K562 treated with DMSO at 1 percent for 4 hours (cell line): Measurements from ENCODE around the gene PCDHA7. TPM values are rescaled to one million over a fixed set of nuclear protein-coding genes. Genes with fewer than 3 reads are reported as not detected.

Experiments used
- total RNA-seq: library from RNA; unstranded; fragments of 300-600 nt; gene quantifications from 2 replicates; pipeline ENCODE4 v1.2.3, GENCODE V29; 2022; ENCODE audit not compliant: insufficient read depth

Gene PCDHA7, protein sequence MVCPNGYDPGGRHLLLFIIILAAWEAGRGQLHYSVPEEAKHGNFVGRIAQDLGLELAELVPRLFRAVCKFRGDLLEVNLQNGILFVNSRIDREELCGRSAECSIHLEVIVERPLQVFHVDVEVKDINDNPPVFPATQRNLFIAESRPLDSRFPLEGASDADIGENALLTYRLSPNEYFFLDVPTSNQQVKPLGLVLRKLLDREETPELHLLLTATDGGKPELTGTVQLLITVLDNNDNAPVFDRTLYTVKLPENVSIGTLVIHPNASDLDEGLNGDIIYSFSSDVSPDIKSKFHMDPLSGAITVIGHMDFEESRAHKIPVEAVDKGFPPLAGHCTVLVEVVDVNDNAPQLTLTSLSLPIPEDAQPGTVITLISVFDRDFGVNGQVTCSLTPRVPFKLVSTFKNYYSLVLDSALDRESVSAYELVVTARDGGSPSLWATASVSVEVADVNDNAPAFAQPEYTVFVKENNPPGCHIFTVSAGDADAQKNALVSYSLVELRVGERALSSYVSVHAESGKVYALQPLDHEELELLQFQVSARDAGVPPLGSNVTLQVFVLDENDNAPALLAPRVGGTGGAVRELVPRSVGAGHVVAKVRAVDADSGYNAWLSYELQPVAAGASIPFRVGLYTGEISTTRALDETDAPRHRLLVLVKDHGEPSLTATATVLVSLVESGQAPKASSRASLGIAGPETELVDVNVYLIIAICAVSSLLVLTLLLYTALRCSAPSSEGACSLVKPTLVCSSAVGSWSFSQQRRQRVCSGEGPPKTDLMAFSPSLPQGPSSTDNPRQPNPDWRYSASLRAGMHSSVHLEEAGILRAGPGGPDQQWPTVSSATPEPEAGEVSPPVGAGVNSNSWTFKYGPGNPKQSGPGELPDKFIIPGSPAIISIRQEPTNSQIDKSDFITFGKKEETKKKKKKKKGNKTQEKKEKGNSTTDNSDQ
- not detected in 2 replicates for total RNA-seq

DNA sequence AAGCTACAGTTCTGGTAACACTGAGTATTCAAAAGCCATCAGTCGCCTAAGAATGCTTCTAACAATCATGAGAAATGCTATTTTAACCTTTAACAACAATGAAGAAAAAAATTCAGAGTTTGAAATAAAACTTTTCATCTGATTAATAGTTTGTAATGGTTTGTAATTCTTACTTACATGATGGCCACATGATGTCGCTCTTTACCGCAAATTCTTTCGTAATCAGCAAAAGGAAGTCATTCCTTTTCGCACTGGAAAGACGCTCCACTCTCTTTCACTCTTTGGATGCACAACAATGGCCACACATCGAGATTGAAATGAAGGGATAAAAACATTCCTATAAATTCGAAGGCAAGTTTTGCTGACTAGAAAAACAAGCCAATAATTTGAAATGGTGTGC is at the start of gene PCDHA7:
Gene PCDHA7, plus strand, starts transcription at position 277 of the 400 bp plus-strand sequence. Its CDS starts 115 bp downstream, at position 392.

DNA sequence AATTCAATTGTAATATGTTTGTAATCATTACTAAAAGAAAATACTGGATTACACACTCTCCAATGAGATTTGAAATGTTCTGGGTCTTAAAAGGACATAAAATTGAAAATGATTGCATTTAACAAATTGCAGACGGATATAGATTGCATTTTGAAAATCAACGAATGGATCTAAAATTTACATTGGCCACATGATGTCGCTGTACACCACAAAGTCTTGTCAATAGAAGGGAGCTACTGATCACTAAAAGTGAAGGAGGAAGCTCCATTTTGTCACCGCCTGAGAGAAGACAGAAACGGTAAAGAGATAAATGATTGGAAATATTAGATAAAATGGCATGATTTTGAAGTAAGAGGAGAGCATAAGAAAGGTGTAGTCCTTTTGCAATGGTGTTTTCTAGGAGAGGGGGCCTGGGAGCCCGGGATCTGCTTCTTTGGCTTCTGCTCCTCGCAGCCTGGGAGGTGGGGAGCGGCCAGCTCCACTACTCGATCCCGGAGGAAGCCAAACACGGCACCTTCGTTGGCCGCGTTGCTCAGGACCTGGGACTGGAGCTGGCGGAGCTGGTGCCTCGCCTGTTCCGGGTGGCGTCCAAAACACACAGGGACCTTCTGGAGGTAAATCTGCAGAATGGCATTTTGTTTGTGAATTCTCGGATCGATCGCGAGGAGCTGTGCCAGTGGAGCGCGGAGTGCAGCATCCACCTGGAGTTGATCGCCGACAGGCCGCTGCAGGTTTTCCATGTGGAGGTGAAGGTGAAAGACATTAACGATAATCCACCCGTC is 48.0 kb upstream of the PCDHA7 start, which contains the start of gene PCDHA1:
Gene PCDHA1, plus strand, starts transcription at position 236 of the 782 bp plus-strand sequence.

DNA sequence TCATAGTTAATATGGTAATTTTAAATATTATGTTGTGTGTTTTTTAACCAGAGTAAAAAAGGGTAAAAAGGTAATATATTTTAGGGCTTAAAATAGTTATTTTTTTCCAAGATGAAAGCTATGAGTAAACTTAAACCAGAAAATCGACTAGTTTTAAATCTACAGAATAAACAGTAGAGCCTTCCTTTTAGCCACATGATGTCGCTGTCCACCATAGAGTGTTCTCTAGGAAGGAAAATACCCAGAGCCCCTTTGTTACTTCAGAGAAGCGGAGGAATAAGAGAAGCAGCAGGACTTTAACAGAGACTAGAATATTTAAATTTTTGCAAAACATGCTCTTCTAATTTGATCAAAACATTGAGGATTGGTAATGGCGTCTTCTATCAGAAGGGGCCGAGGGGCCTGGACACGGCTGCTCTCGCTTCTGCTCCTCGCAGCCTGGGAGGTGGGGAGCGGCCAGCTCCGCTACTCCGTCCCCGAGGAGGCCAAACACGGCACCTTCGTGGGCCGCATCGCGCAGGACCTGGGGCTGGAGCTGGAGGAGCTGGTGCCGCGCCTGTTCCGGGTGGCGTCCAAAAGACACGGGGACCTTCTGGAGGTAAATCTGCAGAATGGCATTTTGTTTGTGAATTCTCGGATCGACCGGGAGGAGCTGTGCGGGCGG is 39.3 kb upstream of the PCDHA7 start, which contains the start of gene PCDHA2:
Gene PCDHA2, plus strand, starts transcription at position 258 of the 664 bp plus-strand sequence.

DNA sequence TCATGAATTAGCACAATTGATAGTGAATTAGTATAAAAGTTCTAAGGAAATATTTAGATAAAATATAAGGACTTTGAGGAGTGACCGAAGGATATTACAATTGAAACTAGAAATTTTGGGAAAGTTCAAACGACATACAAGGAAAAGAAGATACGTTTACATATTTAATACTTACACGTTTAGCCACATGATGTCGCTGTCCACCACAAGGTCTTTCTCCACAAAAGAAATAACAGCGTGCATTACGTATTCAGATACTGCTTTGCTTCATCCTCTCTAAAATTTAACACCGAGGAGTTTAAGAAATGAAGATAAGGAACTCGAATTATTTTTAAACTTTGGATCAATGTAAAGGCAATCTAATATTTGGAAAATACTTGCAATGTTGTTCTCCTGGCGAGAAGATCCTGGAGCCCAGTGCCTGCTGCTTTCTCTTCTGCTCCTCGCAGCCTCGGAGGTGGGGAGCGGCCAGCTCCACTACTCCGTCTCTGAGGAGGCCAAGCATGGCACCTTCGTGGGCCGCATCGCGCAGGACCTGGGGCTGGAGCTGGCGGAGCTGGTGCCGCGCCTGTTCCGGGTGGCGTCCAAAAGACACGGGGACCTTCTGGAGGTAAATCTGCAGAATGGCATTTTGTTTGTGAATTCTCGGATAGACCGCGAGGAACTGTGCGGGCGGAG is 33.1 kb upstream of the PCDHA7 start, which contains the start of gene PCDHA3:
Gene PCDHA3, plus strand, starts transcription at position 242 of the 678 bp plus-strand sequence.

DNA sequence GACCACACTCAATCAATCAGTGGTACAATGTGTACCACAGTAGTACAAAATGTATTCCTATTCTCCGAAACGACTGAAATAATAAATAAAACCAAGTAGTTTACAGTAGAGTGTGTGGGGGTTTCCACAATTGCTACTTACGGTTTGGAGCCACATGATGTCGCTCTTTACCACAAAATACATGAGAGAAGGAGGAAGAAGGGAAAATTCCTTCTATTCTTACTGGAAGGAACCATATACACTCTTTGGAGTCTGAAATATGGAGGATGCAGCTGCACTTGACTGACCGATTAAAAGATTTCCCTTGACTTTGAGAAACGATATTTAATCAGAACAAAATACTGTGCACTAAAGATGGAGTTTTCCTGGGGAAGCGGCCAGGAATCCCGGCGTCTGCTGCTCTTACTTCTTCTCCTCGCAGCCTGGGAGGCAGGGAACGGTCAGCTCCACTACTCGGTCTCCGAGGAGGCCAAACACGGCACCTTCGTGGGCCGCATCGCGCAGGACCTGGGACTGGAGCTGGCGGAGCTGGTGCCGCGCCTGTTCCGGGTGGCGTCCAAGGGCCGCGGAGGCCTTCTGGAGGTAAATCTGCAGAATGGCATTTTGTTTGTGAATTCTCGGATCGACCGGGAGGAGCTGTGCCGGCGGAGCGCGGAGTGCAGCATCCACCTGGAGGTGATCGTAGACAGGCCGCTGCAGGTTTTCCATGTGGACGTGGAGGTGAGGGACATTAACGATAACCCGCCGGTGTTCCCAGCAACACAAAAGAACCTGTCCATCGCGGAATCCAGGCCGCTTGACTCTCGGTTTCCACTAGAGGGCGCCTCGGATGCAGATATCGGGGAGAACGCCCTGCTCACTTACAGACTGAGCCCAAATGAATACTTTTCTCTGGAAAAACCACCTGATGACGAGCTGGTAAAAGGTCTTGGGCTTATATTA is 27.0 kb upstream of the PCDHA7 start, which contains the start of gene PCDHA4:
Gene PCDHA4, plus strand, starts transcription at position 235 of the 942 bp plus-strand sequence.

DNA sequence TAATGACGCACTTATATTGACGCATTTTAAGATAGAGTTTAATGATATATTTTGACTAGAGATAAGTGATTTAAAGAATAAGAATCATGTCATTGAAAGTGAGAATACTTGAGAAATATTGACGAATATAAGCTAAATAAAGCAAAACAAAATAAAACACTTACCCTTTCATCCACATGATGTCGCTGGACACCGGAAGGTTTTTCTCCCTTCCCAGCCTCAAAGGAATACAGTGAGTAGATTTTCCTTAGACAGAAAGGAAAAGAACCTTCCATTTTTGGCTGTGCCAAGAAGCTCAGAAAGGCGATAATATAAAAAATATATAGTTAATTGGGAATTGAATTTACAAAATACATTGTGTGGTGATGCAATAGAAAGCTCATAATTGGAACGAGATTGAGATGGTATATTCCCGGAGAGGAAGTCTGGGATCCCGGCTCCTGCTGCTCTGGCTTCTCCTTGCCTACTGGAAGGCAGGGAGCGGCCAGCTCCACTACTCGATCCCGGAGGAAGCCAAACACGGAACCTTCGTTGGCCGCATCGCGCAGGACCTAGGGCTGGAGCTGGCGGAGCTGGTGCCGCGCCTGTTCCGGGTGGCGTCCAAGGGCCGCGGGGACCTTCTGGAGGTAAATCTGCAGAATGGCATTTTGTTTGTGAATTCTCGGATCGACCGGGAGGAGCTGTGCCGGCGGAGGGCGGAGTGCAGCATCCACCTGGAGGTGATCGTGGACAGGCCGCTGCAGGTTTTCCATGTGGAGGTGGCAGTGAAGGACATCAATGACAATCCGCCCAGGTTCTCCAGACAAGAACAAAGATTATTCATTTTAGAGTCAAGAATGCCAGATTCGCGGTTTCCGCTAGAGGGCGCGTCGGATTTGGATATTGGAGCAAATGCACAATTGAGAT is 12.4 kb upstream of the PCDHA7 start, which contains the start of gene PCDHA5:
Gene PCDHA5, plus strand, starts transcription at position 239 of the 906 bp plus-strand sequence.

DNA sequence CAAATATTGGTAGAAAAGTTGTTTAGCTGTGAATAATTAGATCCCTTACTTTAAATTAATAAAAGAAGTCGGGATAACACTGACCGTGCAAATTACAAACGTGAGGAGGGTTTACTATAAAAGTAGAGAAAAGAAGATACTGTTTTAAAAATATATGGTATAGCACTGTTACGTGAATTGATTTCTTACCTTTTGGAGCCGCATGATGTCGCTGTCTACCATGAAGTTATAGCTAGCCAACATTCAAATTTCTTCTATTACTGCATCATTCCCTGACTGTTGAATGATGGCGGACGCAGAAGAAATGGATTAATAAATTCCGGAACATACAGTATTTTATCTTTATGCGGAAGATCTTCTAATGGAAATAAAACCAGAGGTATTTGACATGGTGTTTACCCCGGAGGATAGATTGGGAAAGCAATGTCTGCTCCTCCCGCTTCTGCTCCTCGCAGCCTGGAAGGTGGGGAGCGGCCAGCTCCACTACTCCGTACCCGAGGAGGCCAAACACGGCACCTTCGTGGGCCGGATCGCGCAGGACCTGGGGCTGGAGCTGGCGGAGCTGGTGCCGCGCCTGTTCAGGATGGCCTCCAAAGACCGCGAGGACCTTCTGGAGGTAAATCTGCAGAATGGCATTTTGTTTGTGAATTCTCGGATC is 6.2 kb upstream of the PCDHA7 start, which contains the start of gene PCDHA6:
Gene PCDHA6, plus strand, starts transcription at position 257 of the 658 bp plus-strand sequence. Its CDS starts 132 bp downstream, at position 389.

DNA sequence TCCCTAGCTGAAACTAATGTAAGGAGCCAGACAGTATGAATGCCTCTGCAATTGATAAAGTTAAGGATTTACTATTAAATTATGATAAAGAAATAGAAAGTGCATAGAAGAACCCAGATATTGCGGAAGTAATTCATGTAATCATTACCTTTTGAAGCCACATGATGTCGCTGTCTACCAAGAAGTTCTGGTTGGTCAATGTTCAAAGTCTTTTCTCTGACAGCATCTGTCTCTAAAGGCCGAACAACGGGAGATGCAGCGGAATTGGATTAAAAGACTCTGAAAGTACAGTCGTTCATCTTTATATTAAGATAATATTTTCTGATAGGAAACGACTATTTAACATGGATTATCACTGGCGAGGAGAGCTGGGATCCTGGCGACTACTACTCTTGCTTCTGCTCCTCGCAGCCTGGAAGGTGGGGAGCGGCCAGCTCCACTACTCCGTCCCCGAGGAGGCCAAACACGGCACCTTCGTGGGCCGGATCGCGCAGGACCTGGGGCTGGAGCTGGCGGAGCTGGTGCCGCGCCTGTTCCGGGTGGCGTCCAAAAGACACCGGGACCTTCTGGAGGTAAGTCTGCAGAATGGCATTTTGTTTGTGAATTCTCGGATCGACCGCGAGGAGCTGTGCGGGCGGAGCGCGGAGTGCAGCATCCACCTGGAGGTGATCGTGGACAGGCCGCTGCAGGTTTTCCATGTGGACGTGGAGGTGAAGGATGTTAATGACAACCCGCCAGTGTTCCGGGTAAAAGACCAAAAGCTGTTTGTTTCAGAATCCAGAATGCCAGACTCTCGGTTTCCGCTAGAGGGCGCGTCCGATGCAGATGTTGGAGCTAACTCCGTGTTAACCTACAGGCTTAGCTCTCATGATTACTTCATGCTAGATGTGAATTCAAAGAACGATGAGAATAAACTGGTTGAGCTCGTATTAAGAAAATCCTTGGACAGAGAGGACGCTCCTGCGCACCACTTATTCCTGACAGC is 7.2 kb downstream of the PCDHA7 start, which contains the start of gene PCDHA8:
Gene PCDHA8, plus strand, starts transcription at position 210 of the 985 bp plus-strand sequence. Its CDS starts 135 bp downstream, at position 345.

DNA sequence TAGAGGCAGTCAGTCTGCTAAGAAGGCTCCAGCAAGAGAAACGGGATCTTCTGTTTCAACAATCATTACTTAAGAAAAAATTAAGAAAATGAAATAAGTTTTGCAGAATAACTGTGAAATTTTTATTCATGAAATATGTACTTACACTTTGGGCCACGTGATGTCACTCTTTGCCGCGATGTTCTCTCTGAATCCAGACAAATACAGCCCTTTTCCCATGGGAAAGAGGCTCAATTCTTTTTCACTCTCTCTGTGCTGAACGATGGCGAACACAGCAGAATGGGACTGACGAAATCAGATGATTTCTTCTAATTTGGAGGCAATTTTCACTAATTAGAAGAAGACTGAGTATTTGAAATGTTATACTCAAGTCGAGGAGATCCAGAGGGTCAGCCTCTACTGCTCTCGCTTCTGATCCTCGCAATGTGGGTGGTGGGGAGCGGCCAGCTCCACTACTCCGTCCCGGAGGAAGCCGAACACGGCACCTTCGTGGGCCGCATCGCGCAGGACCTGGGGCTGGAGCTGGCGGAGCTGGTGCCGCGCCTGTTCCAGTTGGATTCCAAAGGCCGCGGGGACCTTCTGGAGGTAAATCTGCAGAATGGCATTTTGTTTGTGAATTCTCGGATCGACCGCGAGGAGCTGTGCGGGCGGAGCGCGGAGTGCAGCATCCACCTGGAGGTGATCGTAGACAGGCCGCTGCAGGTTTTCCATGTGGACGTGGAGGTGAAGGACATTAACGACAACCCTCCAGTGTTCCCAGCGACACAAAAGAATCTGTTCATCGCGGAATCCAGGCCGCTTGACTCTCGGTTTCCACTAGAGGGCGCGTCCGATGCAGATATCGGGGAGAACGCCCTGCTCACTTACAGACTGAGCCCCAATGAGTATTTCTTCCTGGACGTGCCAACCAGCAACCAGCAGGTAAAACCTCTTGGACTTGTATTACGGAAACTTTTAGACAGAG is 14.4 kb downstream of the PCDHA7 start, which contains the start of gene PCDHA9:
Gene PCDHA9, plus strand, starts transcription at position 244 of the 964 bp plus-strand sequence. Its CDS starts 114 bp downstream, at position 358.

DNA sequence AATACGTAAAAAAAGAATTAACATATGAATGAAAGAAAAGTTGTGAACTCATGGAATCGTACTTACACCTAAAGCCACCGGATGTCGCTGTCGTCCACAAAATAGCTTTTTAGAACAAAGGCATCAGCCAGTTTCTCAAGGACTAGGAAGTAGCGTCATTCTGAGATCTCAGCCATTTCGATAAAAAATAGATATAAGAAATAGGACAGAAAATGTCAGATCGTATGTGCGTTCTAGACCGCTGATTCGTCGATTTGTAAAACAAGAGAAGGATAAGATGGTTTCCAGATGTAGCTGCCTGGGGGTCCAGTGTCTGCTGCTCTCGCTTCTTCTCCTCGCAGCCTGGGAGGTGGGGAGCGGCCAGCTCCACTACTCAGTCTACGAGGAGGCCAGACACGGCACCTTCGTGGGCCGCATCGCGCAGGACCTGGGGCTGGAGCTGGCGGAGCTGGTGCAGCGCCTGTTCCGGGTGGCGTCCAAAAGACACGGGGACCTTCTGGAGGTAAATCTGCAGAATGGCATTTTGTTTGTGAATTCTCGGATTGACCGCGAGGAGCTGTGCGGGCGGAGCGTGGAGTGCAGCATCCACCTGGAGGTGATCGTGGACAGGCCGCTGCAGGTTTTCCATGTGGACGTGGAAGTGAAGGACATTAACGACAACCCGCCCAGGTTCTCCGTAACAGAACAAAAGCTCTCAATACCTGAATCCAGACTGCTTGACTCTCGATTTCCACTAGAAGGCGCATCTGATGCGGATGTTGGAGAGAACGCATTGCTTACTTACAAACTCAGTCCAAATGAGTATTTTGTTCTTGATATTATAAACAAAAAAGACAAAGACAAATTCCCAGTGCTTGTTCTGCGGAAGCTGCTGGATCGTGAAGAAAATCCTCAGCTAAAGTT is 22.0 kb downstream of the PCDHA7 start, which contains the start of gene PCDHA10:
Gene PCDHA10, plus strand, starts transcription at position 126 of the 903 bp plus-strand sequence. Its CDS starts 152 bp downstream, at position 278.

DNA sequence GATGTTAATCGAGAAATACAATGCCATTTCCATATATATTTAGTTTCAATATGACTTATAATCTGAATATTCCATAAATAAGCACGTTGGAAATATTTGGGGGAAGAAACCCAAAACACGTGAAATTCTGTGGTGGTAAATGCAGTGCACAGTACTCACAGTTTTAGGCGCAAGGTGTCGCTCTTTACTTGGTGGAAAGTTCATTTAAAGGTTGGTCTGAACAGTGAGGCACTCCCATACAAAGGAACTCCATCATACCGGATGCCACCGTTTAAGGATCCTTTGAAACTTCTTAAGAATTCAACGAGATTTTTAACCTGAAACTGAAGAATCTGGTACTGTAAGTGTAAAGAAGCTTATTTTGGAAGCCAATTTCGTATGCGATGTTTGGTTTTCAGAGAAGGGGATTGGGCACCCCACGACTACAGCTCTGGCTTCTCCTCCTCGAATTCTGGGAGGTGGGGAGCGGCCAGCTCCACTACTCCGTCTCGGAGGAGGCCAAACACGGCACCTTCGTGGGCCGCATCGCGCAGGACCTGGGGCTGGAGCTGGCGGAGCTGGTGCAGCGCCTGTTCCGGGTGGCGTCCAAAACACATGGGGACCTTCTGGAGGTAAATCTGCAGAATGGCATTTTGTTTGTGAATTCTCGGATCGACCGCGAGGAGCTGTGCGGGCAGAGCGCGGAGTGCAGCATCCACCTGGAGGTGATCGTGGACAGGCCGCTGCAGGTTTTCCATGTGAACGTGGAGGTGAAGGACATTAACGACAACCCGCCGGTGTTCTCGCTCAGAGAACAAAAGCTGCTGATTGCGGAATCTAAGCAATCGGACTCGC is 34.9 kb downstream of the PCDHA7 start, which contains the start of gene PCDHA11:
Gene PCDHA11, plus strand, starts transcription at position 237 of the 834 bp plus-strand sequence. Its CDS starts 147 bp downstream, at position 384.

